ENCODE data around the gene FAM83G.

FAM83G gene

GRCh38 chr17:19005137-19005773, 691 bp upstream of the FAM83G start:
- DNase-seq: no peak

DNA sequence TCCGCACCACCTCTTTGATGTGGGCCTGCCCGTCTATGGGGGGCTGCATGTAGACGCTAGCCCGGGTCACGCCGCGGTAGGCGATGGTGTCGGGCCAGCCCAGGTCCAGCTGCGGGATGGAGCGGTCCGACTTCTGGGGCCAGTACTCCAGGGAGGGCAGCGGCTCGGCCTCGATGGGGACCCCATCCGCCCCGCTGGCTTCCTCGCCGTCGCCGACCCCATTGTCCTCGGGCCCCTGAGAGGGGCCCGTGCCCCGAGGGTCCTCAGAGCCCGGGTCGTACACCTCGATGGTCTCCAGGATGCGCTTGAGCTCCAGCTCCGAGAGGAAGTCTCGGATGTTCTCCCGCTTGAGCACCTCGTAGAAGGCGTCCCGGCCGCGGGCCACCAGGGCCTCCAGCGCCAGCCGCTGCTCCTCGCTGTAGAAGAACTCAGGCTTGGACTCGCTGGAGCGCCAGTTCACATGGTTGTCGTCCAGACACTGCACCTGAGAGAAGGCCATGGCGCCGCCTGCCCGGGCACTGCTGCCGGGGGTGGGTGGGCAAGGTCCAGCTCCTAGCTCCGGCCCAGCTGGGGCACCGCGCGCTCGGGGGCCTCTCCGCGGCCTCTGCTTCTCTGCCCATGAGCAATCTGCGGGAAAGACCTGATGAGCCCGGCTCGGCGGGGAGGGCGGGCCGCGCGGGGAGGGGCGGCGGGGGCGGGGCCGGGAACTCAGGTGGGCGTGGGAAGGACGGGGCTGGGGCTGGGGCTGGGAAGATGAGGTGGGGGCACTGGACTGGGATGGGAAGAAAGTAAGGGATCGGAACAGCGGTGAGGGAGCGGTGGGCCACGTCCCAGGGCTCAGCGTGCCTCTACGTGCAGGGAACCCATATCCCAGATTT, 782 bp downstream of the FAM83G start:
- no peak for DNase-seq

- DNase-seq: no peak
Observed at GRCh38 chr17:19002805-19003542, 1.6 kb downstream of the FAM83G start.

- no peak for DNase-seq
Observed at GRCh38 chr17:19001907-19002590, 2.5 kb downstream of the FAM83G start.

- DNase-seq: no peak
Observed at GRCh38 chr17:19000531-19001325, 3.8 kb downstream of the FAM83G start.

DNA sequence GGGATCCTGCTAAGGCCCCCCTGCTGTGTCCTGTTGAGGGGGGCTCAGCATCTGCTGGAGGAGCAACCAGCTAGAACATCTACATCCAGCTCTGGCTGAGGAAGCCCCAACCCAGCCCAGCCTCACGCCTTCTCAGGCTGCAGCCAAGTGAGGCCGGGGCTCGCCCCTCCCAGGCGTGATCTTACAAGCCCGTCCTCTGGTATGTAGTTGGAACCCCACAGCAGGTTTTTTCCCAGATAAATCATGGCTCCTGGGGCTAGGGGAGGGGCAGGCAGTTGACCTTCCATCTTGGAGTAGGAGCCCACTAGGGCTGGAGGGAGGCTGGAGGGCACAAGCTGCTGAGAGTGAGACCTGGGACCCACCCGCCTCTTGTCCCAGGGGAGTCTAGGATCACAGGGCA, 4.7 kb downstream of the FAM83G start:
- DNase-seq: no peak

DNA sequence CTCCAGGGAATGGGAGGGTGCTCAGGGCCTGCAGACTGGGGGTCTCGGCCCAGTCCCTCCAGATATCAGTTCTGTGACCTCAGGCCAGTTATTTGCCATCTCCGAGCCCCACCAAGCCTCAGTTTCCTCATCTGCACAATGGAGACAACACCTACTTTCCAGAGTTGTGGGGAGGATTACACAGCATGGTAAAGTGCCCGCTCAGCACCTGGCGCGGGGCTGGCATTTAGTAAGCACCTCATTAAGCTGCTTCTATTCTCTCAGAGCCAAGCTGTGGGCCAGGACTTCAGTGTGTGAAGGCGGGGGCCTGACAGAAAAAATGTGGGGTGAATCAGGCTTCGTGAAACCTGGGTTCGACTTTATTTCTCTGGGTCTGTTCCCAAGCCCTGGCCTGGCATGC, 5.2 kb downstream of the FAM83G start:
- no peak for DNase-seq

DNA sequence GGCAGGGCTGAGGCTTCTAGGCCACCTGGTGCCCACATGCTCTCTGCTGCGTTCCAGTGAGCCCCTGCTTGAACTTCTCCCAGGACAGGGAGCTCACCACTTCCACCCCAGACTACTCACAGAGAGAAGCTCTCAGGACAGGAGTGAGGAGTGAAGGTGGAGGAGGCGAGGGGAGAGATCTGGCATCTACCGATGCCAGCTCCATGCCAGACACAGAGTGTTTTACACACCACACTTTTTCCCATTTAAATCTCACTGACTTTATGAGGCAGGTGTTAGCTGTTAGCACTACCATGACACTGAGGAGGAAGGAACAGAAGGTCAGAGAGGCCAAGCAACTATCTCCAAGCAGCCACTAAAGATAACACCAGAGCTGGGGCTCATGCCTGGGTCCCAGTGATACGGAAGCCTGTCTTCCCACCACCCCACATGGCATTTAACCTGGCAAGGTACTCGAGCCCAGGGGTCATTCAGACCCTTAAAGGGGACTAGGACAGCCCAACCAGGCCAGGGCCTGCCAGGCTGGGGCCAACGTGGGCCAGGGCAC, 6.8 kb downstream of the FAM83G start:
- no peak for DNase-seq

- DNase-seq: no peak
Observed at GRCh38 chr17:18996458-18996857, 8.1 kb downstream of the FAM83G start.

GRCh38 chr17:18995220-18995619, 9.3 kb downstream of the FAM83G start:
- DNase-seq: no peak

- no peak for DNase-seq
Observed at GRCh38 chr17:18994631-18995030, 9.9 kb downstream of the FAM83G start.

- DNase-seq: no peak
Observed at GRCh38 chr17:18993905-18994526, 10.5 kb downstream of the FAM83G start.

DNA sequence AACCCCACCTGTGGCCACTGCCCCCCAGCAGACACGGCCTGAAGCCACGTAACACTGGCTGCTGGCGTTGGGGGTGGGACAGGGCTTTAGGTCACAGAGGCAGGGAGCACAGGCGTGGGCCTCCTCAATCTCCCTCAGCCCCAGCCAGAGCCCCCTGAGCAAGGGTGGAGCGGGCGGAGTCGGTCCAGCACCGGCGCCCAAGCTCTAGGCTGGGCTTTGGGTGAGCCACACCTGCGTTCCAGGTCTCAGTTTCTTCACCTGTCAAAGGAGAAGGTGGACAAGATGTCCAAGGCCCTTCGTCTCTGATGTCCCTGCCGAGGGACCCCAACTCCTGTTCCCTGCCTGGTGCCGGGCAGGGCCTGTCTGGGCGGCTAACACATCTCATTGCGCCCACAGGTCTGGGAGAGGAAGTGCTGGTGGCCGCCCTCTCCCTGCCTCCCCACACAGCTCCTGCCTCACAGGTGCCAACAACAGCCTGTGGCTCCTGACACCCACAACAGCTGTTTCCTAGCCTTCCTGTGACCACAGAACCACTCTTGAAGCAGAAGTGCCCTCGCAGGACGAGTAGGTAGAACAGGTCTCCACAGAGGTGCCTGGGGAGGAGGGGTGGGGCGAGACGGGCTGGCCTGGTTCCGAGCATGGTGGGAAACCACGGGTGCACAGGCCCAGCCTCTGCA, 12.0 kb downstream of the FAM83G start:
- no peak for DNase-seq

GRCh38 chr17:18991531-18992315, 12.8 kb downstream of the FAM83G start:
- DNase-seq: no peak

DNA sequence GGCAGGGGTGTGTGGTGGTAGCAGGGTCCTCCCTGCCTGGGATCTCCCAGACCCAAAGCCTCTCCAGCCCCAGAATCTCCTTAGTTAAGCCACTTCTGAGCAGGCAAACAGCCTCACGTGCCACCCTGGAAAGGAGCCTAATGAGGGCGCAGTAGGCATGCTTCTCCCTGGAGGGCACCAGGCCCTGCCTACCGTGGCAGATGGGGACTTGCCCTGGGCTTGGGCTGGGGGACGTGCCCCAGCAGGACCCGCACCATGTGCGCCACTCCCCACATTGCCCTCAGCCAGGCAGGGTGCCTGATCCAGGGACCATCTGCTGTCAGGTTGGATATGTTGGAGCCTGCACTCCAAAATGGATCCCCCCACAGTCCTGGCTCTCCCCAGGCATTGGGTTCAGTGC, 14.2 kb downstream of the FAM83G start:
- DNase-seq: no peak

- DNase-seq: no peak
Observed at GRCh38 chr17:18988546-18989173, 15.9 kb downstream of the FAM83G start.

- no peak for DNase-seq
Observed at GRCh38 chr17:18987862-18988545, 16.6 kb downstream of the FAM83G start.

DNA sequence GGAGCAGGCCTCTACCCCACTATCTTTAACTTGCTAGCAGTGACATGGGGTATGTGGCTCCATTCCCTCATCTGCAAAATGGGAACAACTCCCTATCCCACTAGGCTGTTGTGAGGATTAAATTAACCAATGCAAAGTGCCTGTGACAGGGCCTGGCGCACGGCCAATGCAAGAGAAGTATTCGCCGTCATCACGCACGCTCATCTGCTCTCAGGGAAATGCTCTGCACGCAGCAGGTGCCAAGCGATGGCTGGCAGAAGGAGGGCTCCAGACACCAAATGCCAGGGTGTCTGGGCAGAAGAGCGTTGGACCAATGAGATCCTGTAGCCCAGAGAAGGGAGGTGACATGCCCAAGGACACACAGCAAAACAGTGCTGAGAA, 17.3 kb downstream of the FAM83G start:
- DNase-seq: no peak
